IPS-18c (cell line): ENCODE data around the gene DDI2.

Experiments used
- H3K4me3 ChIP-seq: 2 replicates; pipeline ENCODE4 v1.7.0; 2013; ENCODE audit warnings: low read depth, mild to moderate bottlenecking, low read length, moderate library complexity; ENCODE audit not compliant: insufficient read depth
- H3K9me3 ChIP-seq: one replicate; pipeline ENCODE4 v1.6.1; 2013; ENCODE audit warnings: mild to moderate bottlenecking, low read length, moderate library complexity; ENCODE audit not compliant: control insufficient read depth, insufficient read depth

DDI2 gene

GRCh38 chr1:15617173-15618076 lies at the start of gene DDI2:
TSS of gene DDI2 (plus strand) at chr1:15617458. CDS start at chr1:15617671, 213 bp downstream.
- no peaks in the 10 kb centered on the region for H3K9me3 ChIP-seq
- peak within 1 kb of the TSS; percentile 98 for H3K4me3 ChIP-seq

- Histone ChIP-seq H3K9me3 (no peaks in the 10 kb centered on the region), H3K4me3 (no peak overlapping the region)
Measured at GRCh38 chr1:15568387-15569073, 48.7 kb upstream of the DDI2 start.

GRCh38 chr1:15570861-15571260 lies 46.4 kb upstream of the DDI2 start:
- Histone ChIP-seq H3K4me3 (no peak overlapping the region), H3K9me3 (no peaks in the 10 kb centered on the region)

GRCh38 chr1:15571266-15571665 lies 46.0 kb upstream of the DDI2 start:
- Histone ChIP-seq H3K9me3 (no peaks in the 10 kb centered on the region), H3K4me3 (no peak overlapping the region)

- Histone ChIP-seq H3K4me3 (no peak overlapping the region), H3K9me3 (no peaks in the 10 kb centered on the region)
Measured at GRCh38 chr1:15573477-15573876, 43.8 kb upstream of the DDI2 start.

GRCh38 chr1:15574741-15575140 lies 42.5 kb upstream of the DDI2 start:
- Histone ChIP-seq H3K4me3 (no peak overlapping the region), H3K9me3 (no peaks in the 10 kb centered on the region)

GRCh38 chr1:15575549-15576150 lies 41.6 kb upstream of the DDI2 start:
- H3K9me3 ChIP-seq: no peaks in the 10 kb centered on the region
- H3K4me3 ChIP-seq: no peak overlapping the region

- H3K9me3 ChIP-seq: no peaks in the 10 kb centered on the region
Measured at GRCh38 chr1:15577691-15578090, 39.6 kb upstream of the DDI2 start.

GRCh38 chr1:15578921-15579682 lies 38.2 kb upstream of the DDI2 start:
- H3K9me3 ChIP-seq: no peaks in the 10 kb centered on the region
- no peak overlapping the region for H3K4me3 ChIP-seq

More at GRCh38 chr1:15577691-15578090, 39.6 kb upstream of the DDI2 start:
- H3K4me3 ChIP-seq: no peak overlapping the region

- Histone ChIP-seq H3K9me3 (no peaks in the 10 kb centered on the region), H3K4me3 (no peak overlapping the region)
Measured at GRCh38 chr1:15579683-15580047, 37.6 kb upstream of the DDI2 start.

GRCh38 chr1:15583016-15583706 lies 34.1 kb upstream of the DDI2 start:
- H3K9me3 ChIP-seq: peaks cover 2% of the 10 kb centered on the region
- no peak overlapping the region for H3K4me3 ChIP-seq

GRCh38 chr1:15584489-15585363 lies 32.5 kb upstream of the DDI2 start, which contains the start of gene AGMAT:
TSS of gene AGMAT (minus strand) at chr1:15585051. CDS start at chr1:15584967, 84 bp downstream.
- Histone ChIP-seq H3K4me3 (peak within 1 kb of the TSS; percentile 70), H3K9me3 (peaks cover 2% of the 10 kb centered on the region)

GRCh38 chr1:15592285-15592684 lies 25.0 kb upstream of the DDI2 start:
- H3K9me3 ChIP-seq: no peaks in the 10 kb centered on the region
- H3K4me3 ChIP-seq: no peak overlapping the region

- H3K9me3 ChIP-seq: no peaks in the 10 kb centered on the region
- no peak overlapping the region for H3K4me3 ChIP-seq
Measured at GRCh38 chr1:15595809-15596617, 21.2 kb upstream of the DDI2 start.

GRCh38 chr1:15598436-15598835 lies 18.8 kb upstream of the DDI2 start:
- no peak overlapping the region for H3K4me3 ChIP-seq
- no peaks in the 10 kb centered on the region for H3K9me3 ChIP-seq
